PC-9 (cell line): ENCODE data around the gene TMOD2. TPM values are rescaled to one million over a fixed set of nuclear protein-coding genes. Genes with fewer than 3 reads are reported as not detected.
A peak's percentile ranks its signal among the peaks of the same experiment; 100 is the strongest.

Experiments used
- Bru-seq: library from RNA; stranded (reverse); fragments of 400-500 nt; gene quantifications from one replicate; lab custom pipeline; 2021; lab: Mats Ljungman, UMichigan
- BruChase-seq, 2 experiments: library from RNA; stranded (reverse); fragments of 400-500 nt; gene quantifications; one replicate each; lab custom pipeline; 2021; lab: Mats Ljungman, UMichigan
- BruUV-seq: library from RNA; stranded (reverse); fragments of 400-500 nt; replicated peaks from 2 replicates; lab custom pipeline; 2021; lab: Mats Ljungman, UMichigan
- CTCF ChIA-PET: fragments of 300-600 bp; sonication (Branson Sonifier 250); formaldehyde crosslinking; loops from one replicate; lab custom pipeline; 2022; ENCODE audit warnings: antibody characterized with exemption; lab: Charles Lee
- POLR2A ChIA-PET: fragments of 300-600 bp; sonication (Branson Sonifier 250); formaldehyde crosslinking; loops from one replicate; lab custom pipeline; 2022; ENCODE audit warnings: antibody characterized with exemption; ENCODE audit not compliant: unreplicated experiment; lab: Charles Lee
- DNase-seq, 2 experiments: peaks; one replicate each; pipeline versions ENCODE4 v3.0.0 to v3.0.0-alpha.2; 2015 to 2022; ENCODE audit warnings: mixed read lengths in 1 of 2
- H2AFZ ChIP-seq: fragments of 200-600 bp; sonication (generic); 2 replicates; pipeline ENCODE4 v1.8.1; 2017; ENCODE audit warnings: antibody characterized with exemption
- H3F3A ChIP-seq: fragments of 200-600 bp; sonication (generic); 2 replicates; pipeline ENCODE4 v1.8.1; 2017; ENCODE audit warnings: antibody characterized with exemption, mild to moderate bottlenecking, low read depth; ENCODE audit not compliant: insufficient read depth
- H3K27ac ChIP-seq: fragments of 200-600 bp; sonication (generic); 2 replicates; pipeline ENCODE4 v1.6.1; 2016; ENCODE audit warnings: mixed run types
- H3K27me3 ChIP-seq: fragments of 200-600 bp; sonication (generic); 2 replicates; pipeline ENCODE4 v1.6.1; 2016; ENCODE audit warnings: low read depth, mixed run types; ENCODE audit not compliant: insufficient read depth
- H3K36me3 ChIP-seq: fragments of 200-600 bp; sonication (generic); 2 replicates; pipeline ENCODE4 v1.6.1; 2016; ENCODE audit warnings: low read depth, mixed run types
- H3K4me1 ChIP-seq: fragments of 200-600 bp; sonication (generic); replicated peaks from 2 replicates; pipeline ENCODE4 v1.6.1; 2016; ENCODE audit warnings: mixed run types; ENCODE audit not compliant: insufficient read depth
- H3K4me2 ChIP-seq: fragments of 200-600 bp; sonication (generic); 2 replicates; pipeline ENCODE4 v1.6.1; 2017; ENCODE audit warnings: mixed run types
- H3K4me3 ChIP-seq: fragments of 200-600 bp; sonication (generic); 2 replicates; pipeline ENCODE4 v1.6.1; 2016; ENCODE audit warnings: mixed run types
- H3K79me2 ChIP-seq: fragments of 200-600 bp; sonication (generic); 2 replicates; pipeline ENCODE4 v1.6.1; 2017; ENCODE audit warnings: low read depth, mixed run types
- H3K9me2 ChIP-seq: fragments of 200-600 bp; sonication (generic); 2 replicates; pipeline ENCODE4 v1.8.1; 2017; ENCODE audit warnings: mild to moderate bottlenecking; ENCODE audit not compliant: insufficient read depth
- H3K9me3 ChIP-seq: fragments of 200-600 bp; sonication (generic); 2 replicates; pipeline ENCODE4 v1.8.1; 2016; ENCODE audit warnings: low read depth; ENCODE audit not compliant: insufficient read depth
- H4K20me1 ChIP-seq: fragments of 200-600 bp; sonication (generic); 2 replicates; pipeline ENCODE4 v1.8.1; 2017; ENCODE audit not compliant: insufficient read depth
- EZH2 ChIP-seq: fragments of 200-600 bp; sonication (generic); IDR thresholded peaks from 2 replicates; pipeline ENCODE4 v1.8.0; 2017; ENCODE audit warnings: antibody characterized with exemption, low read depth
- intact Hi-C: fragments of 100-400 bp; cut with micrococcal nuclease; formaldehyde crosslinking; loops from one replicate; pipeline ENCODE4 v1.10.0; 2022; ENCODE audit not compliant: unreplicated experiment
- long read RNA-seq: library from polyadenylated mRNA; stranded (forward); transcript quantifications from one replicate; pipeline ENCODE4 v2.0.0, GENCODE V29; 2022
- total RNA-seq: library from RNA; stranded (reverse); gene quantifications from 2 replicates; pipeline ENCODE4 v1.2.3, GENCODE V29; 2021
- TF ChIP-seq, protein P1 (sequence below): fragments of 200-600 bp; sonication (generic); conservative IDR thresholded peaks from 2 replicates; pipeline ENCODE4 v1.6.1; 2017; ENCODE audit warnings: mixed run types, antibody characterized with exemption, mild to moderate bottlenecking, moderate library complexity

TMOD2 gene
- total RNA-seq = 2.7 and 4.2 TPM in 2 replicates
- percentile 36 among the genes with signal in this experiment for Bru-seq, nascent RNA
- percentile 41 among the genes with signal in this experiment for BruChase-seq, experiment 1, labeled RNA remaining after a 2-hour chase
- percentile 39 among the genes with signal in this experiment for BruChase-seq, experiment 2, labeled RNA remaining after a 6-hour chase
- long read RNA-seq, partial matches to known transcripts = 0 of 1 reads
- long read RNA-seq, other reads (novel, unspliced or antisense) = 1 of 1 reads

DNA sequence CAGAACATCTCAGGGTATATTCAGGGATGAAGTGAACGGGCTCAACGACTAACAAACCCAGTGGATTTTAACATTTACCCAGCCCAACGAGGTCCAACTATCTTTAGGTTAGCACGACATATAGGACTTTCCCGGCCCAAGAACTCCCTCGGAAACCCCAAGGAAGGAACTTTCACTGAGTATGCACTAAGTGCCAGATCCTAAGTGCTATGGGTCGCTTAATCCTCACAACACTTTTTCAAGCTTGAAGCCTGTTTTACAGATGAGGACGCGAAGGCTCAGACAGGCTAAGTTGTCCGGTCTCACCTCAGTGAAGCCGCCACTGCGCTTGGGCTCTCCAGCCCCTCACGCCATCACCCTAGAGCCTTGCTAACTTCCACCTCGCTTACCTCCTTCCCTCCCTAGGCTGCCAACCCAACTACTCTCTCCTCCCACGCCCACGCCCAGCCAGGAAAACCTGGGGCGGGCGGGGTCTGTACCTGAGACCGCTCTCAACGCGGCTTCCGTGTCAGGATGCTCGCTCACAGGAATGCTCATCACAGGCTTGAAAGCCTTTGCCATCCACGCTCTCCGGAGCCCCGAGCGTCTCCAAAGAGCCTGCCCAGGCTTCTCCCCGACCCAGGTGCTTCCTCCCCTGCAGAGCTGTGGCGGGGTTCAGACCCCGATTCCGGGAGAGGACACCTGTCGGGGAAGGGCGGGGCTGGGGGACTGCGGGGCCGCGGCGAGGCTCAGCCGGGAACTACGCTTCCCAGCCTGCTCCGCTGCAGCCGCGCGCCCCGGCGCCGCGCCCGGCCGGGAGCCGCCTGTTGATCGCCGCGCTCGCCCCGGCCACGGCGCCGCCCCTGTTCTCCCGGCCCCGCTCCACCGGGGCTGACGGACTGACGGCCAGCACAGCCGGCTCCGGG, at the start of gene TMOD2:
TMOD2 (plus strand) TSS at position 806 of the 905 bp plus-strand sequence. CDS start 14,845 bp downstream, outside the sequence.
- no peaks in the 10 kb centered on the region for H3K4me1 ChIP-seq
- no peaks in the 10 kb centered on the region for H3K36me3 ChIP-seq
- peak in 1 of 2 experiments; percentile 64 for DNase-seq
- H4K20me1 ChIP-seq = no peaks in the 10 kb centered on the region
- H3F3A ChIP-seq = no peaks in the 10 kb centered on the region
- BruUV-seq = no TSS peak
- H3K79me2 ChIP-seq = no peaks in the 10 kb centered on the region
- H2AFZ ChIP-seq = peak within 1 kb of the TSS; percentile 84
- CTCF ChIA-PET = no interaction called here
- no peak for TF ChIP-seq EZH2
- TF ChIP-seq, protein P1, sequence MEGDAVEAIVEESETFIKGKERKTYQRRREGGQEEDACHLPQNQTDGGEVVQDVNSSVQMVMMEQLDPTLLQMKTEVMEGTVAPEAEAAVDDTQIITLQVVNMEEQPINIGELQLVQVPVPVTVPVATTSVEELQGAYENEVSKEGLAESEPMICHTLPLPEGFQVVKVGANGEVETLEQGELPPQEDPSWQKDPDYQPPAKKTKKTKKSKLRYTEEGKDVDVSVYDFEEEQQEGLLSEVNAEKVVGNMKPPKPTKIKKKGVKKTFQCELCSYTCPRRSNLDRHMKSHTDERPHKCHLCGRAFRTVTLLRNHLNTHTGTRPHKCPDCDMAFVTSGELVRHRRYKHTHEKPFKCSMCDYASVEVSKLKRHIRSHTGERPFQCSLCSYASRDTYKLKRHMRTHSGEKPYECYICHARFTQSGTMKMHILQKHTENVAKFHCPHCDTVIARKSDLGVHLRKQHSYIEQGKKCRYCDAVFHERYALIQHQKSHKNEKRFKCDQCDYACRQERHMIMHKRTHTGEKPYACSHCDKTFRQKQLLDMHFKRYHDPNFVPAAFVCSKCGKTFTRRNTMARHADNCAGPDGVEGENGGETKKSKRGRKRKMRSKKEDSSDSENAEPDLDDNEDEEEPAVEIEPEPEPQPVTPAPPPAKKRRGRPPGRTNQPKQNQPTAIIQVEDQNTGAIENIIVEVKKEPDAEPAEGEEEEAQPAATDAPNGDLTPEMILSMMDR = no peak
- H3K9me3 ChIP-seq = no peaks in the 10 kb centered on the region
- peak within 1 kb of the TSS; percentile 62; the same call in 1 of the 2 replicates for H3K4me3 ChIP-seq
- H3K4me2 ChIP-seq = peak within 1 kb of the TSS; percentile 75
- no peaks in the 10 kb centered on the region for H3K9me2 ChIP-seq
- POLR2A ChIA-PET = no interaction called here
- intact Hi-C loops = no loop called here
- peaks cover 8% of the 10 kb centered on the region; the same call in 1 of the 2 replicates for H3K27me3 ChIP-seq
- H3K27ac ChIP-seq = no peak within 1 kb of the TSS

GRCh38 chr15:51702710-51703109, 48.7 kb upstream of the TMOD2 start:
- CTCF ChIA-PET = interaction anchor here (0.8 kb wide), 1 partner anchor 539 kb away, joined by 3 read pairs; no protein-coding TSS in a partner anchor
- Histone ChIP-seq H3K79me2 (no peaks in the 10 kb centered on the region), H3K9me2 (no peaks in the 10 kb centered on the region; the same call in 1 of the 2 replicates), H3K27me3 (peaks cover 9% of the 10 kb centered on the region; the same call in 1 of the 2 replicates), H3F3A (no peaks in the 10 kb centered on the region), H3K27ac (no peak overlapping the region), H3K4me3 (no peak overlapping the region), H4K20me1 (no peaks in the 10 kb centered on the region), H3K36me3 (no peaks in the 10 kb centered on the region), H3K9me3 (no peaks in the 10 kb centered on the region), H2AFZ (no peak overlapping the region), H3K4me2 (no peak overlapping the region), H3K4me1 (no peaks in the 10 kb centered on the region)
- intact Hi-C loops = no loop called here
- POLR2A ChIA-PET = interaction anchor here (0.5 kb wide), 1 partner anchor 84 kb away, joined by 3 read pairs; no protein-coding TSS in a partner anchor
- no TSS peak for BruUV-seq
- DNase-seq = no peak
- no peak for TF ChIP-seq EZH2
- TF ChIP-seq, protein P1 = no peak

DNA sequence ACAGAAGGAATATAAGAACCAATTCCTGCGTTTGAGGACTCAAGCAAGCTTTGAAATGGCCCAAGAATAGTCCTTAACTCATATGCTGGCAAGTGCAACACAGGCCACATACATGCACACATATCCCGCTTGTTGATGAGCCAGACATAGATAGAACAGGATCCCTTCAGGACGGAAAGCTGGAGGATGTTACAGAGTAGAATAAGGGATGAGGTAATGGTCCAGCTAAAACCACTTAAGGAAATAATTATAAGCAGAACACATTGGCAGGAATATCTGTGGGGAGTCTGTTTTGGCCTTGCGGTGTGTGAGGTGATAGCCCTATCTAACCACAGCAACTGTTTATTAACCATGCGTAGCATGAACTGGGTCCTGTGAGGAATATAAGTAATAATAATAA, 45.1 kb upstream of the TMOD2 start:
- H3F3A ChIP-seq = no peaks in the 10 kb centered on the region

More for the DNA sequence above, 45.1 kb upstream of the TMOD2 start:
- intact Hi-C loops = no loop called here
- Histone ChIP-seq H3K27me3 (no peaks in the 10 kb centered on the region), H3K79me2 (no peaks in the 10 kb centered on the region), H3K4me3 (no peak overlapping the region), H4K20me1 (no peaks in the 10 kb centered on the region), H2AFZ (no peak overlapping the region), H3K9me2 (no peaks in the 10 kb centered on the region; the same call in 1 of the 2 replicates), H3K9me3 (no peaks in the 10 kb centered on the region), H3K4me2 (no peak overlapping the region), H3K4me1 (no peaks in the 10 kb centered on the region), H3K36me3 (no peaks in the 10 kb centered on the region), H3K27ac (no peak overlapping the region)
- no peak for DNase-seq
- ChIA-PET CTCF (no interaction called here), POLR2A (no interaction called here)
- no TSS peak for BruUV-seq
- no peak for TF ChIP-seq EZH2
- TF ChIP-seq, protein P1 = no peak
